Measurements from ENCODE around the gene RAB6B.

The RAB6B gene

GRCh38 chr3:133930341-133930933 lies 34.8 kb upstream of the RAB6B start:
- no peak for DNase-seq (ENCODE audit: low read depth in 2 of 2)

- no peak for DNase-seq (ENCODE audit: low read depth in 2 of 2)
These were observed 33.4 kb upstream of the RAB6B start for GRCh38 chr3:133928903-133929607.

GRCh38 chr3:133928136-133928893 lies 32.6 kb upstream of the RAB6B start:
- no peak for DNase-seq (ENCODE audit: low read depth in 2 of 2)

GRCh38 chr3:133927540-133928066 lies 31.9 kb upstream of the RAB6B start:
- peak; percentile 77 to 84 for DNase-seq (ENCODE audit: low read depth in 2 of 2)

GRCh38 chr3:133926736-133927539 lies 31.3 kb upstream of the RAB6B start:
- DNase-seq (ENCODE audit: low read depth in 2 of 2): no peak

GRCh38 chr3:133925960-133926735 lies 30.5 kb upstream of the RAB6B start:
- no peak for DNase-seq (ENCODE audit: low read depth in 2 of 2)

- DNase-seq (ENCODE audit: low read depth in 2 of 2): no peak
These were observed 28.4 kb upstream of the RAB6B start for GRCh38 chr3:133924041-133924440.

GRCh38 chr3:133921592-133921991 lies 25.9 kb upstream of the RAB6B start:
- DNase-seq (ENCODE audit: low read depth in 2 of 2): no peak

- DNase-seq (ENCODE audit: low read depth in 2 of 2): no peak
These were observed 21.5 kb upstream of the RAB6B start for GRCh38 chr3:133917144-133917543.

- no peak for DNase-seq (ENCODE audit: low read depth in 2 of 2)
These were observed 20.3 kb upstream of the RAB6B start for GRCh38 chr3:133915685-133916658.

- no peak for DNase-seq (ENCODE audit: low read depth in 2 of 2)
These were observed 19.3 kb upstream of the RAB6B start for GRCh38 chr3:133914839-133915600.

GRCh38 chr3:133910422-133910821 lies 14.7 kb upstream of the RAB6B start:
- DNase-seq (ENCODE audit: low read depth in 2 of 2): no peak

GRCh38 chr3:133905376-133905775 lies 9.7 kb upstream of the RAB6B start:
- no peak for DNase-seq (ENCODE audit: low read depth in 2 of 2)

- DNase-seq (ENCODE audit: low read depth in 2 of 2): no peak
These were observed 6.2 kb upstream of the RAB6B start for GRCh38 chr3:133901847-133902246.

- no peak for DNase-seq (ENCODE audit: low read depth in 2 of 2)
These were observed 5.4 kb upstream of the RAB6B start for GRCh38 chr3:133901083-133901482.

GRCh38 chr3:133899311-133899710 lies 3.6 kb upstream of the RAB6B start:
- no peak for DNase-seq (ENCODE audit: low read depth in 2 of 2)

GRCh38 chr3:133897547-133897946 lies 1.9 kb upstream of the RAB6B start:
- no peak for DNase-seq (ENCODE audit: low read depth in 2 of 2)

GRCh38 chr3:133896002-133896761 lies 500 bp upstream of the RAB6B start:
- DNase-seq (ENCODE audit: low read depth in 2 of 2): no peak

Data from stimulated activated CD4-positive, alpha-beta T cell treated with anti-CD3 and anti-CD28 coated beads, Interleukin-1b, Interleukin-23, amount 100 ng/mL, for 4 hours (primary cell).